ENCODE measurements around the gene B3GAT1.

The B3GAT1 gene

DNA sequence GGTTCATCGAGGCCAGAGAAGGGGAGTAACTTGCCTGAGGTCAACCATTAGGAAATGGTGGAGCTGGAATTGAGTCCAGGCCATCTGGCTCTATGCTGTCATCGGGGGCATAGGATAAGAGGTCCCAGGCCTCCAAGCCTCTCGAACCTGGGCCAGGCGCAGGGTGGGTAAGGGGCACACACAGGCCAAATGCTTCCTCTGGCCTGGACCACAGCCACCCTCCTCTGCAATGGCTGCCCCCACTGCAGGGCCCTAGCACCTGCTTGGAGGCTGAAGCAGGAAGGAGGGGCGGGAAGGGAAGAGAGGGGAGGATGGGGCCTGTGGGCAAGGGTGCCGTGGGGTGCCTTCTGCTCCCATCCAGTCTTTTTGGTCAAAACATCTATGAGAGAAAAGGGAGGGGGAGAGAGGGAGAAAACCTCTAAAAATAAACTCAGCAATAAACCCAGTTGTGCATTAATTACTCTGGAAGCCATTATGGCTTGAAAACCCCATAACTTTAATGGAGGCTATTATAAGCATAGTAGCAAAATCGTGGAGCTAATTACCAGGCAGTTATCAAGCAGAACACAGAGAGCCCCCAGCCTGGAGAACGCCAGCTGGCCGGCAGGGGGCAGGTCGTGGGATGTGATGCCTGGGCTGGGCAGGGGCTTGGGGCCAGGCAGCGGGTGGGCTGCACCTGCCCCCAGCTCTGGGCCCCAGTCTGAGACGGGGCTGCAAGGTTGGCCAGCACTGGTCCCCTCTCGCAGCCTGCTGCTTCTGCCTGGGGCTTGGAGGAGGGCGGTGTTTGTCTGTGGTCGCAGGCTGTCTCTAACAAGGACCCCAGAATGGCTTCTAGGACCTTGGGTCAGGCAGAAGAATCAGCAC is 21.1 kb downstream of the B3GAT1 start:
- DNase-seq, result no peak

- DNase-seq, result no peak
These were observed 22.4 kb downstream of the B3GAT1 start for GRCh38 chr11:134389464-134390180.

DNA sequence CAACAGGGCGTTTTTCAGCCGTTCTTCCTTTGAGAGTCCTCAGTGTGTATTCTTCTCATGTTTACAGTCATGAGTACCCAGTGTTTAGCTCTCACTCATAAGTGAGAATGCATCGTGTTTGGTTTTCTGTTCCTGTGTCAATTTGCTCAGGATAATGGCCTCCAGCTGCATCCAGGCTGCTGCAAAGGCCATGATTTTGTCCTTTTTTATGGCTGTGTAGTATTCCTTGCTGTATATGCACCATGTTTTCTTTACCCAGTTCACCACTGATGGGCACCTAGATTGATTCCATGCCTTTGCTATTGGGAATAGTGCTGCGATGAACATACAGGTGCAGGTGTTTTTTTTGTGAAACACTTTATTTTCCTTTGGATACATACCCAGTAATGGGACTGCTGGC is 23.5 kb downstream of the B3GAT1 start:
- no peak for DNase-seq

GRCh38 chr11:134387501-134387900 is 24.5 kb downstream of the B3GAT1 start:
- DNase-seq, result no peak

- no peak for DNase-seq
These were observed 25.1 kb downstream of the B3GAT1 start for GRCh38 chr11:134386945-134387344.

DNA sequence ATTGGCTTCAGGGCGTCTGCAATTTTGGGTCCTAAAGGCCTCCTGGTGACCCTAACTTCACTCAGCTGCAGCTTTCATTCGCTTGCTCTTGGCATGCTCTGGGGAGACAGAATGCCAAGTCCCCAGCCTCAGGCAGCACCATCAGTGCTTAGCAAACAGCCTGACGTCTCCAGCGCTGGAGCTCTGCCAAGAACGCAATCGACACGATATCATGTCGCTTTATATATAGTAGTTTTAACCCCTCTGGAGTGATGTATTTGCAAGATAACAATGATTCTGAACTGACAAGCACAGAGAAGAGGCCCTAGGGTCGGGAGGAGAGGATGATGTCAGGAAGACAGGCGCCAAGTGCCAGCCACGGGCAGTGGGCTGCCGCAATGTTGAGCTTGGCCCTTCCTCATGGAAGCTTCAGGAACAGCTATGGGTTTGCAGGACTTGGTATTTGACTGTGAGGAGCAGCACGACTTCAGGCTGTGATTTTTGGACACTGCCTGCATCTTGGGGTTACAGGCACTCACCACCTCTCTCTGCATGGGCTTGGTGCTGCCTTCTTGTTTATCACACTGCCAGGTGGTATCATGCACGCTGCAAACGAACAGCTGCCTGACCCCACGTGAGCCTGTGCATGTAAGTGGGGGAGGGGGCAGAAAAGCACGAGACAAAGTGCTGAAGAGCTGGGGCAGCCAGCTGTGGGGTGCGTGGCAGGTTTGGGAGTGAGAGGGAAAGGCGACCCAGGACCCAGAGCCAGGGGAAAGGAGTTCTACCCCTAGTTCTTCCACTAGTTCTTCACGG is 26.1 kb downstream of the B3GAT1 start:
- DNase-seq, result no peak

GRCh38 chr11:134385171-134385570 is 26.9 kb downstream of the B3GAT1 start:
- no peak for DNase-seq

DNA sequence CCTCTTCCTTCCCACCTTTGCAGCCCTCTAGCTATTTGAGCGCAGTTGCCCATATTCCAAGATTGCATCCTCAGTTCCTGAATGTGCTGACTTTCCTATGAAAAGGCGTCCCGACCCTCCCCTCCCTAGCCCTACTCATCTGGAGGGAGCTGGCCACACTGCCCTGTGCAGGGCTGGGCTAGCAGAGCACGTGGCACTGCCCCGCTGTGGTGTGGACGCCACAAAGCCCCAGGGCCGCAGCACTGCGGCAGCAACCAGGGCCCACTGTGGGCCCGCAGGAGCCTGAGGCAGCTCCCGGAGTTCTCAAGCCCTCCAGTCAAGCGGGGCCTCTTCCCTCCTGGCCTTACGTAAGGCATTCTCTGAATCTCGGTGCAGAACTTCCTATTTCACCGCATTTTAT is 27.6 kb downstream of the B3GAT1 start:
- no peak for DNase-seq

- DNase-seq, result no peak
These were observed 28.3 kb downstream of the B3GAT1 start for GRCh38 chr11:134383576-134384221.

DNA sequence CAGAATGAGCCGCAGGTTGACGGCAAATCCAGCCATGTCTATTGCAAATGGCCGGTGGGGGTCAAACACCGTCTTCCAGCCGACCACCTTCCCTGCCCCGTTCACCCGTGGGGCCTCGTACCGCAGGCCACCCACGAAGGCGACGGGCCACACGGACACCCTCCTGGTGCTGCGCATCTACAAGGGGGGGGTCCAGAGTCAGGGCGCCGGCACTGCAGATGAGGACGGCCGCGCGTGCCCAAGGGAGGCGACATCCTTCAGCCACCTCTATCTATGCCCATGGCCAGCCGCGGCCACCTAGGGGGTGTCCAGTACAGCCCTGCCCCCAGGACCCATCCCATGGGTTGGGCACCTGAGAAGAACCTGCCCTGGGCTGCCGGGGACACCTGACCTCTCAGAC is 29.2 kb downstream of the B3GAT1 start:
- DNase-seq, result no peak

DNA sequence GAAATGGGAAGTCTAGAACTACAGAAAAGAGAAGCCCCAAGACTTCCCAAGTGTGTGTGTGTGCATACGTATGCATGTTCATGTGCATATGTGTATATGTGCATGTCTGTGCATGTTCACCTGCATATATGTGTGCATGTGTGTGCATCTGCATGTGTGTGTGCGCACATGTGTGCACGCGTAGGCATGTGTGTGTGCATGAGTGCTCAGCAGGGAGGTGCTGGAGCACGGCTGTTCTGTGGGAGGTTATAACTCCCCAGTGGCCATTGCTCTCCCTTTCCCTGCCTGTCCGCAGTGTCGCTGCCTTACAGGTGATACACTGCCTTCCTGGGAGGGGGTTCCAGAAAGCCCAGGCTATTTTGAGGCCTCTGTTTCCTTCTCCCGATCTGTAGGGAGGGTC is 29.8 kb downstream of the B3GAT1 start:
- DNase-seq, result no peak

GRCh38 chr11:134380785-134381184 is 31.3 kb downstream of the B3GAT1 start:
- DNase-seq, result no peak

GRCh38 chr11:134380229-134380628 is 31.8 kb downstream of the B3GAT1 start:
- DNase-seq, result no peak

- DNase-seq, result no peak
These were observed 32.8 kb downstream of the B3GAT1 start for GRCh38 chr11:134379241-134379640.

DNA sequence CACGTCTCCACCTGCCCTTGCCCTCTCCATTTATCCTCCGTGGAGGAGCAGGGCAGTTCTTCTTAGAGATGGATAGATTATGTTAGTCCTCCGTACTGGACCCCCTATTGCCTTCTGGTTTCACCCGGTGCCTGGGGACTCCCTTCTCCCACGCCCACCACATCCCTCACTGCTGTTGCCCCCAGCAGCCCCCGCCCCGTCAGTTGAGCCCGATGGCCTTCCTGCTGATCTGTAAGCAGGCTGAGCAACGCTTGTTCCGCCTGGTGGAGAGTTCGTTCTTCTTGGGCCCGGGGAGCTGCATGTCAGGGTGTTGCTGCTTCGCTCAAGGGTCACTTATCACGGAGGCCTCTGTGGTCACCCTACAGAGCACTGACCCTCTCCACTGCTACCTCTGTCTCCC is 34.2 kb downstream of the B3GAT1 start:
- DNase-seq, result no peak

- DNase-seq, result no peak
These were observed 35.7 kb downstream of the B3GAT1 start for GRCh38 chr11:134376150-134376921.

GRCh38 chr11:134374891-134375550 is 37.0 kb downstream of the B3GAT1 start:
- DNase-seq, result no peak

DNA sequence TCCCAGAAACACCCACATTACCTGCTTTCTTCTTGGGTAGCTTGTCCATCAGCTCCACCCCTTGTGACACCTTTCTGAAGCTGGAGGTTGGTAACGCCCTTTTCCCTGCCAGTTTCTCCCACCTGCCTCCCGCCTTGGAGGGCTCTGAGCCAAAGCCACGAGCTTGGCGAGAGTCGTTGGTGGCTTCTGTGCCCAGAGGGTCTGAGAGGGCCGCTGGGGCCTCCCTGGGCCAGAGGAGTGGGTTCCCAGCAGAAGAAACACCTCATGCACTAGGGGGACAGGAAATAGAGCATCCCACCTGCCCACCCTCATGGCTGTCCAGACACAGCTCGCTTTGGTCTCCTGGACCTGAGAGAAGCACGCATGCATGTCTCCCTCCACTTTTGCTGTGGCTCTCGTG is 37.9 kb downstream of the B3GAT1 start:
- no peak for DNase-seq

DNA sequence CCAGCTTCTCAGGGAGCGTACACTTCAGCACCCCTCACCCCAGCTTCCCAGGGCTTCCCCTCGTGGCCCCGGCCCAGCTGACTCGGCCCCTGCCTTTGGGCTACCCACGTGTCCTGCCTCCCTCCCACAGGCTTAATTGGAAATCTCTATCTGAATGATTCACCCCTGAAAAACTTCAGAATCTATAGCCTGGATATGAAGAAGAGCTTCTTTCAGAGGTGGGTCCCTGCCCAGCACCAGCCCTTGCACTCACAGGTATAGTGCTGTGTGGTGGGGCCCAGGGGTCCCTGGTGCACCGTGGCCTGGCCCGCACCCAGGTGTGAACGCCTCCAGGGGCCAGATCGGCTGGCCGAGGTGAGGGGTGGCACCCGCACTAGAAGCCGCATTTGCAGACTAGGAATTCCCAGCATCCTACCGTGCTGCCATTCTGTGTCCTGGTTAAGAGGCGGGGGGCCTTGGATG is 38.4 kb downstream of the B3GAT1 start:
- DNase-seq, result no peak

GRCh38 chr11:134372961-134373360 is 39.1 kb downstream of the B3GAT1 start:
- DNase-seq, result no peak

- no peak for DNase-seq
These were observed 39.5 kb downstream of the B3GAT1 start for GRCh38 chr11:134372536-134372935.

All from SW 1271 (cell line).